NCI-H1694 treated with DMSO at 0.1 percent for 48 hours (cell line): ENCODE results near the gene MON2.
"Not testable (repeated sequence)": the region's sequence is repeated elsewhere in the genome, so short reads cannot be mapped to it uniquely, and the experiment has no call there.

Experiments
- DNase-seq: peaks from one replicate; lab custom pipeline; 2025; lab: John Stamatoyannopoulos, UW

MON2 gene, protein sequence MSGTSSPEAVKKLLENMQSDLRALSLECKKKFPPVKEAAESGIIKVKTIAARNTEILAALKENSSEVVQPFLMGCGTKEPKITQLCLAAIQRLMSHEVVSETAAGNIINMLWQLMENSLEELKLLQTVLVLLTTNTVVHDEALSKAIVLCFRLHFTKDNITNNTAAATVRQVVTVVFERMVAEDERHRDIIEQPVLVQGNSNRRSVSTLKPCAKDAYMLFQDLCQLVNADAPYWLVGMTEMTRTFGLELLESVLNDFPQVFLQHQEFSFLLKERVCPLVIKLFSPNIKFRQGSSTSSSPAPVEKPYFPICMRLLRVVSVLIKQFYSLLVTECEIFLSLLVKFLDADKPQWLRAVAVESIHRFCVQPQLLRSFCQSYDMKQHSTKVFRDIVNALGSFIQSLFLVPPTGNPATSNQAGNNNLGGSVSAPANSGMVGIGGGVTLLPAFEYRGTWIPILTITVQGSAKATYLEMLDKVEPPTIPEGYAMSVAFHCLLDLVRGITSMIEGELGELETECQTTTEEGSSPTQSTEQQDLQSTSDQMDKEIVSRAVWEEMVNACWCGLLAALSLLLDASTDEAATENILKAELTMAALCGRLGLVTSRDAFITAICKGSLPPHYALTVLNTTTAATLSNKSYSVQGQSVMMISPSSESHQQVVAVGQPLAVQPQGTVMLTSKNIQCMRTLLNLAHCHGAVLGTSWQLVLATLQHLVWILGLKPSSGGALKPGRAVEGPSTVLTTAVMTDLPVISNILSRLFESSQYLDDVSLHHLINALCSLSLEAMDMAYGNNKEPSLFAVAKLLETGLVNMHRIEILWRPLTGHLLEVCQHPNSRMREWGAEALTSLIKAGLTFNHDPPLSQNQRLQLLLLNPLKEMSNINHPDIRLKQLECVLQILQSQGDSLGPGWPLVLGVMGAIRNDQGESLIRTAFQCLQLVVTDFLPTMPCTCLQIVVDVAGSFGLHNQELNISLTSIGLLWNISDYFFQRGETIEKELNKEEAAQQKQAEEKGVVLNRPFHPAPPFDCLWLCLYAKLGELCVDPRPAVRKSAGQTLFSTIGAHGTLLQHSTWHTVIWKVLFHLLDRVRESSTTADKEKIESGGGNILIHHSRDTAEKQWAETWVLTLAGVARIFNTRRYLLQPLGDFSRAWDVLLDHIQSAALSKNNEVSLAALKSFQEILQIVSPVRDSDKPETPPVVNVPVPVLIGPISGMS (N-terminal part only)

GRCh38 chr12:62466594-62467491 is at the start of gene MON2:
MON2 (plus strand) TSS chr12:62466826; CDS start chr12:62467208, 382 bp downstream.
- peak; percentile 49 for DNase-seq

GRCh38 chr12:62426089-62426488 is 40.5 kb upstream of the MON2 start:
- DNase-seq = no peak

DNA sequence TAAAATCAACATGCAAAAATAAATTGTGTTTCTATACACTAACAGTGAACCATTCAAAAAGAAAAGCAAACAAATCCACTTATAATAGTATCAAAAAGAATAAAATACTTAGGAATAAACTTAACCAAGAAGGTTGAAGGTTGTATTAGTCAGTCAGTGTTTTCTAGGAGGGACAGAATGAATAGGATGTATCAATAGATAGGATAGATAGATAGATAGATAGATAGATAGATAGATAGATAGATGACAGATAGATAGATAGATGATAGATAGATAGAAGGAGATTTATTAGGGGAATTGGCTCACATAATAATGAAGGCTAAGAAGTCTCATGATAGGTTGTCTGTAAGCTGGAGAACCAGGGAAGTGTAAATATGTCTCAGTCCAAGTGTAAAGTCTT is 37.2 kb upstream of the MON2 start:
- no peak for DNase-seq

DNA sequence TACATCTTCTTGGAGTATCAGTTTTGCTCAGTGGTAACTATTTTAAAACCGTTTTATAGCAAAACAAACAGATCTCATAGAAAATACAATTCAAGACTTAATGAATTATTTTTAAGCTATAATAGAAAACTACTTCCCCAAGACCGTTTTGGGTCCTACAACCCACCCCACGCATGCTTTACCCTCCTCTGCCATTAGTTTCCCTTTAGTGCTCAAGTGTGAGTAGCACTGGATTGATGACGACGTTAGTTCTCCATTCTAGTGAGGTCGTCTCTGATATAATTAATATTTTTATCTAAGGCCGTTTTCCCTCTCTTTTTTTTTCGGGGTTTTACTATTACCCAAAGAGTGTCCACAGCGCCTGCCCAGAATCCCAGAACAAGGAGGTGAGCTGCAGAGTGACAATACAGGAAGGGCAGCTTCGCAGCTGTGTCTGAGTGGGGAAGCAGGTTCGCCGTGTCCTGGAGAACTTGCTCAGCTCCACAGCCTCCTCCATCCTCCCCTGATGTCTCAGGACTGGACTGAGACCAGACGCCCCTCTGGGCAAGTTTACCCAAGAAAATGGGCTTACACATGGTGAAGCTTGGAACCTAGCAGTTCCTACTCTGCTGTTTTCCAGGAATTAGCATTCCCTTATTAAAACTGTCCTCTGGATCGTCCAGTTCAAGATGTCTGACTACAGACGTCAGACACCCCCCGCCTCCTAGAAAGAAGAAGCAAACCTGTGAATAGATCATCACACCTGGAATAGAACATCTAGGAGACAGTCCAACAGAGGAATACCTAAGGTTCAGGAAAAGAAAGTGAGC is 31.9 kb upstream of the MON2 start:
- no peak for DNase-seq

DNA sequence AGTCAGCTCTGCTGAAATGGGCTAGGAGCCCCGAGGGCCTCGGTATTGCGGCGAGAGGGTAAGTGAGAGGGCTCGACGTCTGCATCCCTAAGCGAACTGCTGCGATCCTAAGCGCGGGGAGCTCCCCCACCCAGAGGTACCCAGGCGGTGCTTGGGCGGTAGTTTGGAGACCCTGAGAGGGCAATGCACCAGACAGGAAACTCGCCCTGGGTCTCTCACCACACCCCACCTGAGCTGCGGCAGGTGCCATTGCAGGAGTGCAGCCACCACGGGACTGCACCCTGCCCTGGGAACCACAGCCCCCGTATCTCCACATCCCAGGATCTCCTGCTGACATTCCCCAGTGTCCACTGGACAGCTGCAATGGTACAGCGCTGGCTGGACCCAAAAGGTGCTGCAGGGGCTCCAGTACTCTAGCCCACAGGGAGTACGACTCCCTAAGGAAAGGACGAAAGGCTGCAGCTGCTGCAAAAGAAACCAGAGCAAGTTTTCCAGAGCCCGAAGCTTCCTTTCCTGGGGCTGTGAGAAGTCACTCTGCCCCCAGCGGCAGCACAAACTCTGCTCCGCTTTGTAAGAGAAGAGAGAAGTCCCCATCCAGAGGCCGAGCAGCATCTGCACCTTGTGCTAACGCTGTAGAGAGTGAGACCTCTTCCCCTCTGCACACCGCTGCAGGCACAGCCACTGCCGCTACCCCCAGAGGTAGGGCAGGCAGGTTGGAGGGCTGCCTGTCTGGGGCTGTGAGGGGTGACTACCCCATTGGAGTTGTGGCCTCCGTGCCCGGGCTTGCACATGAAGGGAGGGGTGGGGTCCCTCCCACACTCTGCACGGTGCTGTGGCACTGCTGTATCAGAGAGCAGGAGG is 31.1 kb upstream of the MON2 start:
- peak; percentile 8 for DNase-seq

DNA sequence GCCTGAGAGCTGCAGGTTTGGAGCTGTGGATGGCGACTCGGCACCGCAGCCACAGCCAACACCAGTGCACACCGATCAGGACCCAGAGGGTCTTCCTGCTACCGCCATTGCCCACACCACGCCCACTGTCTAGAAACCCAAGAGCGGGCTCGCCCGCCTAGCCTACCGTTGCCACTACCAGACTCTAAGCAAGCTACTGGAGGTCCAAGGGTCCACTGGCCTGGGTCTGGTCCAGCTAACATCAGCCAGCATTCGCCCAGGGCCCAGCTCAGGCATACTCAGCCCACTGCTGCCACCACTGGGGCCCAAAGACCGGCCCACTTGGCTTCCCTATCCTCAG is 30.5 kb upstream of the MON2 start:
- no peak for DNase-seq

DNA sequence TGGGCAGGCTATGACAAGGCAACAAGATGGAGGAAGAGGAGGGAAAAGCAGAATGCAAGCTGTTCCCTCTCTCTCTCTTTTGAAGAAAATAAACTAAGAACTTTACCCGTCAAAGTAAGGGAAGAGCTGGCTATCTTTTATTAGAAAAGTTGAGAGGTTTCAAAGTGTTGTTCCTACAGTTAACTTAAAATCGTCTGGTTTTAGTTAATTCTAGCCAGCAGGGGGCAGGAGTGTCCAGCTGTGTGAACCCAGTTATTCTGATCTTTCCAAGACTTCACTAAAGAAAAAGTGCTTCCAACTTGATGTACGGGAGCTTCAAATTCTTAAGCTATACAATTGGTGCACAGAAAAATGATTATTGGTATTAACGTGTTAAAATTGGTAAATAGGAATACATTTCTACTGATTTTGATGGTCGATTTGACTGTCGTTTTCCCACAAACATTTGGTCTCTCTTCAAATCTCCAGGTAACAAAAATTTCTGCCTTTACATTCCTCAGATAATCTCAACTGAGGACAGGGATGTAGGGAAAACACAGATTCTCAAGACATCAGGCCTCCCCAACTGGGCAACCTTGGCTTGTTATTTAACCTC is 28.4 kb upstream of the MON2 start:
- DNase-seq = peak; percentile 47

- no peak for DNase-seq
Observed at GRCh38 chr12:62446754-62447452, 19.7 kb upstream of the MON2 start.

- DNase-seq = no peak
Observed at GRCh38 chr12:62448436-62448835, 18.2 kb upstream of the MON2 start.

GRCh38 chr12:62455429-62455828 is 11.2 kb upstream of the MON2 start:
- not testable (repeated sequence) for DNase-seq

- DNase-seq = no peak
Observed at GRCh38 chr12:62458626-62459025, 8.0 kb upstream of the MON2 start.

- no peak for DNase-seq
Observed at GRCh38 chr12:62459976-62460375, 6.7 kb upstream of the MON2 start.

DNA sequence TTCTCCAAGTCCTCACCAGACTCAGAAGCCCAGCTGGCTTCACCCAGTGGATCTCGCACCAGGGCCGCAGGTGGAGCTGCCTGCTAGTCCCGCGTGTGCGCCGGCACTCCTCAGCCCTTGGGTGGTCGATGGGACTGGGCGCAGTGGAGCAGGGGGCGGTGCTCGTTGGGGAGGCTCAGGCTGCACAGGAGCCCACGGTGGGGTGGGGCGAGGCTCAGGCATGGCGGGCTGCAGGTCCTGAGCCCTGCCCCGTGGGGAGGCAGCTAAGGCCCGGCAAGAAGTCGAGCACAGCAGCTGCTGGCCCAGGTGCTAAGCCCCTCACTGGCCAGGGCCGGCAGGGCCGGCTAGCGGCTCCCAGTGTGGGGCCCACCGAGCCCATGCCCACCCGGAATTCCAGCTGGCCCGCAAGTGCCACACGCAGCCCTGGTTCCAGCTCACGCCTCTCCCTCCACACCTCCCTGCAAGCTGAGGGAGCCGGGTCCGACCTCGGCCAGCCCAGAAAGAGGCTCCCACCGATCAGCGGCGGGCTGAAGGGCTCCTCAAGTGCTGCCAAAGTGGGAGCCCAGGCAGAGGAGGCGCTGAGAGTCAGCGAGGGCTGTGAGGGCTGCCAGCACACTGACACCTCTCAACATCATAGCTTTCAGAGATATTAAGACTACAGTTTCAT is 5.3 kb upstream of the MON2 start:
- DNase-seq = not testable (repeated sequence)

DNA sequence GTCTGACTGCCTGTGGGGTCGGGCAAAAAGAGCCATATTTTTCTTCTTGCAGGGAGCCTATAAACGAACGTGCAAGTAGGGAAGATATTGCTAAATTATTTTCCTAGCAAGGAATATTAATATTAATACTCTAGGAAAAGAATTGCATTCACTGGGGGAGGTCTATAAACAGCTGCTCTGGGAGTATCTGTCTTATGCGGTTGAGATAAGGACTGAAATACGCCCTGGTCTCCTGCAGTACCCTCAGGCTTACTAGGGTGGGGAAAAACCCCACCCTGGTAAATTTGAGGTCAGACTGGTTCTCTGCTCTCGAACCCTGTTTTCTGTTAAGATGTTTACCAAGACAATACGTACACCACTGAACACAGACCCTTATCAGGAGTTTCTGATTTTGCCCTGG is 3.4 kb upstream of the MON2 start:
- DNase-seq = not testable (repeated sequence)

DNA sequence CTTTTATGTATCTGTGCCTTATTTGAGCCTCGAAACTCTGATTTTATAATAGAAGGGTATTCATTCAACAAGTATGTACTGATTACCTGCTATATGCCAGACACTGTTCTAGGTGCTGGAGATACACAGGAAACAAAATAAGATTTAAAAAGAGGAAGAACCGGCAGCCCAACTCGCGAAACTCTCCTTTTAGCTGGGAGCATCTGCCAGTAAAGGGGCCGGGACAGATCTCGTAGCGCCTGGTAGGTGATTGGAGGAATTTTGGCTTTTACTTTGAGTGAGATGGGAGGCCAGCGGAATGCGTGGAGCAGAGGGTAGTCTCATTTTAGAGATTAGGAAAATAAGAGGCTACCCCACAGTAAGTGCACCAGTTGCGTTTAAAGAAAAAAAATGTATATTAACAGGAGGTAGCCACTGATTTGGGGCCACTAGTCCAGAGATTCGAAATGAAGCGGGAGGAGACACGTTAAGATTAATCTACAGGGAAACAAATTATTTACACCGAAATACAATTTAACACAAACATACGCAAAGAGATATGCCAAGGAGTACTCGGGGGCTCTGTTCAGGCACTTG is 520 bp upstream of the MON2 start:
- DNase-seq = peak; percentile 36

GRCh38 chr12:62468397-62468796 is 1.8 kb downstream of the MON2 start:
- DNase-seq = no peak

DNA sequence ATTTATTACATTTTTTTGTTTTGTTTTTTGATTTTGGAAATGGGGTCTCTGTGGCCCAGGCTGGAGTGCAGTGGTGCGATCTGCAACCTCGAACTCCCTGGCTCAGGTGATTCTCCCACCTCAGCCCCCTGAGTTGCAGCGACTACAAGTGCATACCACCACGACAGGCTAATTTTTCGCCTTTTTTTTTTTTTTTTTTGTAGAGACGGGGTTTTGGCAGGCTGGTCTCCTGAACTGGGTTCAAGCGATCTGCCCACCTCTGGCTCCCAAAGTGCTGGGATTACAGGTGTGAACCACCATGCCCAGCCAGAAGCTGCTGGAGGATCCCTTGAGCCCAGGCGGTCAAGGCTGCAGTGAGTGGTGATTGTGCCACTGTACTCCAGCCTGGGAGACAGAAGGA is 2.3 kb downstream of the MON2 start:
- no peak for DNase-seq

GRCh38 chr12:62469704-62470103 is 3.1 kb downstream of the MON2 start:
- DNase-seq = no peak
